Left hindlimb (tissue), 1 donor: ENCODE data around the gene SMG6.
A peak's percentile ranks its signal among the peaks of the same experiment; 100 is the strongest.
"Not testable (repeated sequence)": the region's sequence is repeated elsewhere in the genome, so short reads cannot be mapped to it uniquely, and the experiment has no call there.

Experiments
- DNase-seq: peaks from one replicate; pipeline ENCODE4 v3.0.0-alpha.2; 2018

SMG6 gene

DNA sequence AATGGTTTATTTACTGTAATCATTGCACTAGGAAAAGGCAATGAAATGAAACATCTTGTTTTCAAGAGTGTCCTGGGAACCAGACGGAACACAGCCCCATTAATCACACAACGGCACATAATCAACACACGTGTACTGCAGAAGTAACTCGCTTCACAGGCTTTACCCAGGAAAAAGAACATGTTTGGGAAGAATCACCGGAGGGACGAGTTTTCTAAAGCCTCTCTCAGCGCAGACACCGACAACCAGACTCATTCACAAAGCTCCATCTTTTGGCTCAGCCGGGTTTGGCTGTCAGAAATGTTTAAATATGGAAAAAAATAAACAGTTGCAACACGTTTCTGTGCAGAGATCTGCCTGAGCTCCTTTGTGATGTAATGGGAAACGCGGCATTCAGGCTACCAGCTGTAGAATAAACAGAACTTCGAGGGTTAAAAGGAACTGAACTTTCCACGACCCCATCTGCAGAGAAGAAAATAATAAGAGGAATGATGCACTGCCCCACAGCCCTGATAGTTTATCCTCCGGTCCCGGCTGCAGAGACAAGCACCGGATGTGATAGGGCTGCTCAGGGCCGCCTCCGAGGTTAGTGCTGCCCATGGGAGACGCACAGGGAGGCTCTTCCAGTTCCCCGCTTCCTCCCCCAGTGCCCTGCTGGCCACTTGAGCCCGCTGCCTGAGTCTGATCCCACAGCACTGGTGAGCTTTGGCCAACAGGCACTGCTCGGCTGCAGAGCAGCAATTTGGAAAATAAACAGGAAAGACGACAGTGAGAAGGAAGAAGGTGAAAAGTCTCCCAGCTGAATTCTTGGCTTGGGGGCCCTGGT is 128.9 kb downstream of the SMG6 start:
- peak; percentile 81 for DNase-seq

DNA sequence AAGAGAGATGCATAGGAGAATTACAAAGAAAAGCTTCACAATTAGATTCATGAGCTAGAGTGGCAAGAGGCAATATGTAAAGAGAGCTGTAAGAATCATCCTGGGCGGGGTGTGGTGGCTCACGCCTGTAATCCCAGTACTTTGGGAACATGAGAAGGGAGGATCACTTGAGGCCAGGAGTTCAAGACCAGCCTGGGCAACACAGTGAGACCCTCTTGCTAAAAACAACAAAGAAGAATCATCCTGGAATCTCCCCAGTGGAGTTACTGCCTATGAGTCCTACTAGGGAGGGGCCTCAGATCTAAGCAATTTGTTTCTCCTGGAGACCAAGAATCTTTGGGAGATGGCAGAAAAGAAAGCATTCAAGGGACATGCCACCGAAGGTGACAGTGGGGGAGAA is 129.6 kb downstream of the SMG6 start:
- no peak for DNase-seq

DNA sequence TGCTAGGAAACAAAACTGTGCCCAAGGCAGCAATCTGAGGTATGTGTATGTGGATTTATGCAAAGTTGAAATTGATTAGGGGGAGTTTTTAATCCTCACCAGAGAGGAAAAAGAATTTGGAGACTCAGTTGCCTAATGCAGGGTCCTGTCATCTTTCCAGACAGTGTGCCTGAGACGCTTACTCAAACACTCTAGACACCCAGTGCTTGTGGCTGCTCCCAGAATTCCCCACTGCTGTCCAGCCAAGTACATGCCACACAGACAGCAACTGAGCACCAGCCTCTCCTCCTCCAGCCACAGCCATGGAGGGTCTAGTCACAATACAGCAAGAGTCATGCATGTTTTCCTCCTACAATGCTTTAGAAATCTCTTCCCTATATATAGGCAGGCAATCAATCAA is 130.6 kb downstream of the SMG6 start:
- DNase-seq: no peak

DNA sequence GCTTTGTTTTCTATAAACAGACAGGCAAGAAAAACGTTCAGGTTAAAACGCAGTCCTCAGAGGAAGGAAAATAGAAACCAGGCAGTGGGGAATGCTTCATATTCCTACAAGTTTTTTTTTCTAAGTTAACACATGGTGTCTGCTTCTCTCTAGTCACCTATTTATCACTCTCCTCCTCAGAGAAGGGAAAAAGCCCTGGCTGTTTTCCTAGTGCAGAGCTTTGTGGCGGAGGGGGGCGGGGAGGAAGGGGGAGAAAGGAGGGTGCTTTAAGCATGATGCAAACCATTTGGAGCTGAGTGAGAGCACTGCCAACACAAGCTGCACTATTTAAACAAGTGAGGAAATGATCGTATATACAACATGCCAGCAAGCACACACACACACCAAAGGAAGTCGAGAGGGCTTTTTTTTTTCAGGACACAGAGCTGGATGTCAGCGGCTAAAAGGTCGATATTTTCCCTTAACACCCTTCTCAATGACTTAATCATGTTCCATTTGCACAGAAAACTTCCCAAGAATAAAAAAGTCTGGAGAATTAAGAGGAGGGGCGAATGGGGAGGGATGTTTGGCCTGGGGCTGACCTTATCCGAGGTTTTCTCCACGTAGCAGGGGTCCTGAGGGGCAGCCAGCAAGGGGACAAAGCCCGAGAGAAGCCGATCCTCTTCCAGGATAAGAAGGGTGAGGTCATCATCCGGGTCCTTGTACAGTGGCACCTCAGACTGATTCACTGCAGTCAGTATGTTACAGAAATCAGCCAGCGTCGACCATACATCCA is 131.3 kb downstream of the SMG6 start:
- peak; percentile 91 for DNase-seq

DNA sequence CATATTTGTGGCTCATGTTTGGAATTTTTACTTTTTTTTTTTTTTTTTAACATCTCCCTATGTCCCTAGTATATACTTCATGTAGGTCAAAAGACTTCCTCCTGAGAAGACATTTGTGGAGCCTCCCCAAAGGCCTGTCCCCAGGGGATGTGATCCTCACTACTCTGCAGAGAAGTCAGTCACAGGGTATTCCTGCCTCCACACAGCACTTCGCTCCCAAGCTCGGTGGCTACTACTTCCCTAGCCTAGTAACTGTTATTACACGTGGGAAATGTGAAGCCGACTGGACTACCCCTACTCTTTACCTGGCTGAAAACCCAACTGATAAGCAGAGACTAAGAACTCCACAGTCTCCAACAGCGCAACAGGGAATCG is 131.9 kb downstream of the SMG6 start:
- peak; percentile 50 for DNase-seq

DNA sequence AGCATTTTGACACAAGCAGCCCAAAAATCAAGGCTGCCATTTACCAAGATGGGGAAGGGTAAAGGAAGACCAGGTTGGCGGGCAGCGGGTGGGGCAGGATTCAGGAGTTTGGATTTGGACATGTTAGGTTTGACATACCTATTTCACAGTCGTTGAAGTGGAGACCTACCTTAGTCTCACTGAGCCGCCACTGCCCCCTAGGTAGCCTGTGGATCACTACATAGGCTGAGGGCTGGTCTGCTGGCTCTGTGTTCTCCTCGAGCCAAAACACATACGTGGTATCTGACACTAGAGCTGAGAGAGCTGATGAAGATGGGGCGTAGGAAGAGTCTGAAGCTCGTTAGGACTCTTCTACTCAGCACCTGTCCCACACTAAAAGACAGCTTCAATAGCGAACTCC is 133.6 kb downstream of the SMG6 start:
- no peak for DNase-seq

DNA sequence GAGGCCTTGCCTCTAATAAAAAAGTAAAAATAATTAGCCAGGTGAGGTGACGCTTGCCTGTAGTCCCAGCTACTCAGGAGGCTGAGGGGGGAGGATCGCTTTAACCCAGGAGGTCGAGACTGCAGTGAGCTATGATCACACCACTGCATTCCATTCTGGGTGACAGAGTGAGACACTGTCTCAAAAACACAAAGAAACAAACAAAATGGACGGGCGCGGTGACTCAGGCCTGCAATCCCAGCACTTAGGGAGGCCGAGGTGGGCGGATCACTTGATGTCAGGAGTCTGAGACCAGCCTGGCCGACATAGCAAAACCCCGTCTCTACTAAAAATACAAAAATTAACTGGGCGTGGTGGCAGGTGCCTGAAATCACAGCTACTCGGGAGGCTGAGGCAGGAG is 137.9 kb downstream of the SMG6 start:
- not testable (repeated sequence) for DNase-seq

DNA sequence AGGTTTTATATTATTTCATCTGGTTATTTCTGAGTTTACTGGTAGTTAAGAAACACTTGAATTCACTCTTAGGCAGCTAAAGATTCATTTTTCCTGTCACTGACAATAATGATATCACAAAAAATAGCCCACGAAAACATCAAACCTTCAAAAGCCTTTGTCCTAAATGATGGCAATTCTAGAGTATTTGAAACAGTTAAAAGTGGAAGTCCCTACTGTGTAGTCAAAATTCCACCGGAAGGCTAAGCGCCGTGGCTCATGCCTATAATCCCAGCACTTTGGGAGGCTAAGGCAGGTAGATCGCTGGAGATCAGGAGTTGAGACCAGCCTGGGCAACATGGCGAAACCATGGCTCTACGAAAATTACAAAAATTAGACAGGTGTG is 145.2 kb downstream of the SMG6 start:
- no peak for DNase-seq

DNA sequence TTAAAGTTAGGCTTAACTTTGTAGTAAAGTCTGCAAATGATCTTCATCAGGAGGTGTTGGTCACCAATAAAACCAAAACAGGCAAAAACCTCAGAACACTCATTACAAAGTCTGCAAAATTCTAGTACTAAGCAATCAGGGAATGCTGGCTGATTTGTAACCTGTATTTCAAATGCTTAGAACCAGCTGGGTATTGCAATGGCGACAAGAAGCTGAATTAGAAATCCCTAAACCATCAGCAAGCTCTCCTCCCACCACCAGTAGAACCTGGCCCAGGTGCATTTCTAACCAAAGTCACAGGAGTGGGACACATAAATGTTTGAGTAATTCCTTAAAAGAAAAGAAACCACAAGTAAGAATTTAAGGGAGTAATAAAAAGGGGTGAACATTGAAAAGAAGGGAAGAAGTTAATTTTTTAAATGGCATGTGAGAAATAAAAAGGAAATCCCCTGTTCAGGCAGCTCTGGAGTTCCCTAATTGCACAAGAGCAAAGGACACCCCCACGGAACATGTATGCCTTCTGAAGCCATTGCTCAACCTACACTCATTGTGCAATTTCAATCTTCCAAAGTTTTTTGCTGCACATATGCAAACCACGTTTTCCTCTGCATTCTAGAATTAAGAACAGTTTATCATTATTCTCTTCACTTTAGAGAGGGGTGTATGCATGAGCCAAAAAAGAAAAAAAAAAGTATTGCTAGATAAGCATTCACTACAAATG is 145.8 kb downstream of the SMG6 start:
- DNase-seq: no peak

DNA sequence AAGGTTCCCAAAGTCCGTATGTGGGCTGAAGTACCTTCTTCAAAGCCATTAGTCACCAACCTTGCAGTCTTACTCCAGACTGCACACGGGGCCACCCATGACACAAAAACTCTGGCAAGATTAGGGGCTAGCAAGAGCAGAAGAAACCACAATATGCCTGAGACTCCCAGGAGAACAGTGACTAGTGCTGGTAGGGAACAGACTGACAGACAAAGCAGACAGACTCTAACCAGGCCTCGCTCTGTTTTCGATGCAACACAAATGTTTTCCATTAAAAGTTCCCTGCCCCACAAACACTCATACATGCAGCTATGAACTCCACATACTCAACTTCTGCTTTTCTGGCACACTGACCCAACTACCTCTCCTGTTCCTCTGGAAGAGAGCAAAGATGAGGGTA is 146.5 kb downstream of the SMG6 start:
- DNase-seq: no peak

DNA sequence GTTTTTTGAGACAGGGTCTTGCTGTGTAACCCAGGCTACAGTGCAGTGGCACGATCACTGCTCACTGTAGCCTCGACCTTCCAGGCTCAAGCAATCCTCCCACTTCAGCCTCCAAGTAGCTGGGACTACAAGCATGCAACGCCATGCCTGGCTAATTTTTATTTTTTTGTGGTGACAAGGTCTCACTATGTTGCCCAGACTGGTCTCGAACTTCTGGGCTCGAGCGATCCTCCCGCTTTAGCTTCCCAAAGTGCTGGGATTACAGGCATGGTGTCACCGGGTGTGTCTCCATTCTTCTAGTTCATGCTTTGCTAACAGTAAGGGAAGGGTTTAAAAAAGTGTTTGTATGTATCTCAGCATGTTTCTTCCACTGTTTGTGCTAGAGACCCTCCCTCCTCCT is 146.9 kb downstream of the SMG6 start:
- no peak for DNase-seq

DNA sequence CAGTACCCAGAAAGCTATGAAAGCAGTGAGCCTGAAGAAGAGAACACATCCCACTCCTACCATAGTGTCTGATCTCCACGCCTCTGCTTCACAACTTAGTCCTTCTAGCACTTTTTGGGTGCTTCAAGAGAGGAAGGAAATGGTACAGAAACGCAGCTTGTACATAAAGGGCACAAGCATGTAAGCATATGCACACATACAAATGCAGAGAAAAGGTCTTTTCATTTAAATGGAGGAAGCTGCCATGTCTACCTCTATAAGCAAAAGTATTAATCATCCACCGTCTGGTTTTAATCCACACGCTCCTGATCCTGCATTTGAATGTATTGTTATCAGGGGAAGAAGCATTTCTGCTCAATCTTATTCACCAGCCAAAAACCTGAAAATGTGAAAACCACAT is 148.0 kb downstream of the SMG6 start:
- no peak for DNase-seq

DNA sequence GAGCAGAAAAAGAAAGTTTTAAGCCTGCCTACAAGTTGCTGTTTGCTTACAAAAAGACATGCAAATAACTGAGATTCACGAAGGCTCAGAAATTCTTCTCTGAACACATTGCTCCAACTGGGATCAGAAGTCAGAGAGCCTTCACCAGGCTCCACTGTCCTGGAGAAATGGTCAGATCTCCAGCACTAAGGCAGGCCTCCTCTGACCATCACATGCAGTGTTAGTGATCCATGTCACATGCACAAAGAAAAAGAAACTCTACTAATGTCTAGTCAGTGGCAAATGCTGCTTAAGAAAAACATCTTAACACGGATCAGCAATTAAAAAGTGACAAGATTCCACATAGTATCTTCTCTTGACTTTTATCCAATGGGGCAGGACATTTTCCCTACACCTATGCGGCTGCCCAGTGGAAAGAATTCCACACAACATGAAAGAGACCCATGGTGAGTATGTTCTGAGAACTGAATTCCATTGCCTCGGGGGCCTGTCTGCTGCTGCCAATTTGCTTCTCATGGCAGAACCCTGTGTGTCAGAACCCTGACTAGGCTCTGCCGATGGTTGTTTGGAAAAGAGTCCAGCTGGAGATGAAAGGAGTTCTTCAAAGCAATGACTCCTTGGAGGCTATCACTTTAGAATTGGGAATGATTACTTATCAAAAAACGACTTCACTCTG is 152.1 kb downstream of the SMG6 start:
- DNase-seq: no peak

DNA sequence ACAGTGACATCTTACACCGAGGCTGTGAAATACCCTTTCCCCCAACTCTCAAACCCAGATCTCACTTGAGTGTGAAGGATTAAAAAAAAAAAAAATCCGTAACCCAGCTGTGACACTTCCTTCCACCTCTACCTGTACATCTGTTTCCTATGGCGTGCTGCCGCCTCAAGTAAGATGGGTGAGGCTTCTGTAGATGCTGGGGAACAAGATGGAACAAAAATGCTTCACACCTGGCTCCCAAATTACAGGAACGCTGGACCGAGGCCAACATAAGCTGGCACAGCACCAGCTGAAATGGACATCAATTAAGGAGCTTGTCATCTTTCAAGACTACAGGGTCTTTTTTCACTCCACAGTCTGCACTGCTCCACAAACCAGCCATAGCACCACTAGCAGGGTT is 152.8 kb downstream of the SMG6 start:
- DNase-seq: no peak

DNA sequence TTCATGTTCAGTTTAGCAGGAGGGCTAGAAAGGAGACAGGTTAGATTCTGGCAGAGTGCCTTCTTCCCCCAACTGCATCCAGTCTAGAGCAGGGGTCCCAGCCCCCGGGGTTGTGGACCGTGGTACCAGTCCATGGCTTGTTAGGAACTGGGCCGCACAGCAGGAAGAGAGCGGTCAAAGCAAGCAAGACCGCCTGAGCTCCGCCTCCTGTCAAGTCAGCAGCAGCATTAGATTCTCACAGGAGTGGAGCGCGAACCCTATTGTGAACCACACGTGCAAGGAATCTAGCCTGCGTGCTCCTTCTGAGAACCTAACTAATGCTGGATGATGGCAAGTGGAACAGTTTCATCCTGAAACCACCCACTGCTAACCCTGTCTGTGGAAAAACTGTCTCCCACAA is 153.7 kb downstream of the SMG6 start:
- DNase-seq: no peak

DNA sequence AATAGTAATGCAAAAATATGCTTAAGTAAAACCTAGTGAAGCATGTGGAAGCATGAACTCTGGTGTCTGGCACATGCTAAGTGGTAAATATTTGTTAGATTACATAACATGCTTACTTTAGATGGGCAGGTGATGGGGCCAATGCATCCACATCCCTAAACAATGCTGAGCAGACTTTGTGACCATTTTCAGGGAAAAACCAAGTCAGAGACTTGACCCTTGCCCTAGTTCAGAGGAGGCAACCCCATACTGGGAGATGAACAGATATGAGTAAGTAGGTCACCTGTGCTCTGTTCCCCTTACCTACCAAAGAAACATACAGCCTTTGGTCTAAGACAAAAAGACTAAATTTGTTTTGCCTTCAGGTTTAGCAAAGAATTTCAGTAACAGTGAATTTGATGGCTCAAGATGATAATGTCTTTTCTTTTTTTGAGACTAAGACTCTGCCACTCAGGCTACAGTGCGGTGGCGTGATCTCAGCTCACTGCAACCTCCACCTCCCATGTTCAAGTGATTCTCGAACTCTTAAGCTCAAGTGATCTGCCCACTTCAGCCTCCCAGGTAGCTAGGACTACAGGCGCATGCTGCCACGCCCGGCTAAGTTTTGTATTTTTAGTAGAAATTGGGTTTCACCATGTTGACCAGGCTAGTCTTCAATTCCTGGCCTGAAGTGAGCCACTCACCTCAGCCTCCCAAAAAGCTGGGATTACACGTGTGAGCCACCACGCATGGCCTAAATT is 157.3 kb downstream of the SMG6 start:
- no peak for DNase-seq

DNA sequence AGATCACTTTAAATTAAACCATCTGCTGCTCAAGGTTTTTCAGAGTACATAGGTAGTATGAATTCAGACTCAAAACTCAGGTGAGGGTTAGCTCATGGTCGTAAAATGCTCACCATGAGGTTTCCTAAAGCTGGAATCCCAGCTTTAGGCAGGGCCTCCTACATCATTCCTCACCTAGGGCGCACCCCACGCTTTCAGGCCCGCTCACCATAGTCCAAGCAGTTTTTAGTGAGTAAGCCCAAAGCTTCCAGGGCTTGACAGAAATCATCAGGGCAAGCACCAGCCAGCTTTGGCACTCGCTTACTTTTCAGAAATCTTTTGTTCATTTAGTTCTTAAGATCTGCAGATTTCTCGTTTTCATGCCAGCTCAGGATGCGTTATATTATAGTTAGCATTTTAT is 158.9 kb downstream of the SMG6 start:
- no peak for DNase-seq

DNA sequence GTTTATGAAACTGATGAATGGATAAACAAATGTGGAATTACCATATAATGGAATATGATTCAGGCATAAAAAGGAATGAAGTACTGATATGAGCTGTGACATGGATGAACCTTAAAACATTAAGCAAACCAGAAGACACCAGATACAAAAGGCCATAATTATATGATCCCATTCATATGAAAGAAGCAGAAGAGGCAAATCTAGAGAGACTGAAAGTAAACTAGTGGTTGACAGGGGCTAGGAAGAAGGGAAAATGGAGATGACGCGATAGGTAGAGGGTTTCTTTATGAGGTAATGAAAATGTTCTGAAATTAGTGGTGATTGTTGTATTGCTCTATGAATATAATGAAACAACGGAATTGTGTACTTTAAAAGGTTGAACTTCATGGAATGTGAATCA is 160.3 kb downstream of the SMG6 start:
- no peak for DNase-seq

DNA sequence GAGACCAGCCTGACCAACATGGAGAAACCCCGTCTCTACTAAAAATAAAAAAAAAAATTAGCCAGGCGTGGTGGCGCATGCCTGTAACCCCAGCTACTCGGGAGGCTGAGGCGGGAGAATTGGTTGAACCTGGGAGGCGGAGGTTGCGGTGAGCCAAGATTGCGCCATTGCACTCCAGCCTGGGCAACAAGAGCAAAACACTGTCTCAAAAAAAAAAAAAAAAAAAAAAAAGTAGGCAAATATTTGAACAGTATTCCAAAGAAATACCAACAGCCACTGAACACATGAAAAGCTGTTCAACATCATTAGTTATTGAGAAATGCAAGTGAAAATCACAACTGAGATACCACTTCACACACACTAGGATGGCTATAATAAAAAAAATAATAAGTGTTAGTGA is 160.9 kb downstream of the SMG6 start:
- not testable (repeated sequence) for DNase-seq

DNA sequence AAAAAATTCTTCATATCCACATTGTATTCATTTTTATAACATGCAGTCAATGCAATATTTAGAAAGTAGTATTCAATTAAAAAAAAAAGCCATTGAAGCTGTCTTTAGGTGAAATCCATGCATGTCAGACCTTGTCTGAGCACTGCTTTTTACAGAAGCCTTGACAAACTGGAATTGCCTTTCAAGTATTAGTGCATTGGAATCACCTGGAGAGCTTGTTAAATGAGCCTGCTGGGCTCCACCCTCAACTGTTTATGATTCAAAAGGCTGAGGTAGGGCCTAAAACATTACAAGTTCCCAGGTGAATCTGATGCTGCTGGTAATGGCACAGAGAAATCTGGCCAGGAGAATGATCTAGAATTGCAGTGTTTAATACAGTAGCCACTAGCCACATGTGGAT is 162.9 kb downstream of the SMG6 start:
- DNase-seq: no peak

DNA sequence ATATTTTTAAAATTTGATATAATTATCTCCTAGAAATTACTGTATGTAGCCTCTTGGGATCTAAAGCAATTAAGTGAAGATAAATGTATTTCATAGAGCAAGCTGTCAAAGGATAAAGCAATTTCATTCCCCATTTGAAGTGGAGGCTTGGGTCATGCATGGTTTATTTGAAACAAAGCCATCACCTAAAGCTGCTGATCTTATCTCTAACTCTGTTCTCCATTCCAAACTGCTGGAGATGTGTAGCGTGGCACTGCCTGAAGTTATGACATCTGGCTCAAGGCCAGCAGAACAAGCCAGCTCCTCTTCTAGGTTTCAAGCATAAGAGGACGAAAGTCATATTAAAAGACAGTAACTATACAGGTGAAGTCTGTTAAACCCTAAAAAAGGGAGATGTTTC is 164.8 kb downstream of the SMG6 start:
- no peak for DNase-seq

DNA sequence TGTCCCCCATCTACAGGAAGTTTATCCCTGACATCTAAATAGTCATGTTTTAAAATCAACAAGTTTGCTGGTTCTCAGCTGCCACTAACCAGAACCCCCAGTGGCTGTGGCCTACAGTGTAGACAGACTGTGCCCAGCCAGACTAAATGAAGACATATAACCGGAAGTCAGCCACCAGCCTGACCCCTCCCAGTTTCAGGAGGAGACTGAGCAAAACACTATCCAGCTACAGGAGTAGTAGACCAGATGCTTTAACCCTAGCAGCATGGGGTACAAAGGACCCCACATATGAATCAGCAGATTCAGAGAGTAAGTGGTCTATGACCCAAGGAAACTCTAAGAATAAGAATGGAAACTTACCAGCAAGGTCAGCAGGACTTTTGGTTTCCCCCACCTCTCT is 165.3 kb downstream of the SMG6 start:
- no peak for DNase-seq
